Measurements from ENCODE around the gene GRIN2D.

DNA sequence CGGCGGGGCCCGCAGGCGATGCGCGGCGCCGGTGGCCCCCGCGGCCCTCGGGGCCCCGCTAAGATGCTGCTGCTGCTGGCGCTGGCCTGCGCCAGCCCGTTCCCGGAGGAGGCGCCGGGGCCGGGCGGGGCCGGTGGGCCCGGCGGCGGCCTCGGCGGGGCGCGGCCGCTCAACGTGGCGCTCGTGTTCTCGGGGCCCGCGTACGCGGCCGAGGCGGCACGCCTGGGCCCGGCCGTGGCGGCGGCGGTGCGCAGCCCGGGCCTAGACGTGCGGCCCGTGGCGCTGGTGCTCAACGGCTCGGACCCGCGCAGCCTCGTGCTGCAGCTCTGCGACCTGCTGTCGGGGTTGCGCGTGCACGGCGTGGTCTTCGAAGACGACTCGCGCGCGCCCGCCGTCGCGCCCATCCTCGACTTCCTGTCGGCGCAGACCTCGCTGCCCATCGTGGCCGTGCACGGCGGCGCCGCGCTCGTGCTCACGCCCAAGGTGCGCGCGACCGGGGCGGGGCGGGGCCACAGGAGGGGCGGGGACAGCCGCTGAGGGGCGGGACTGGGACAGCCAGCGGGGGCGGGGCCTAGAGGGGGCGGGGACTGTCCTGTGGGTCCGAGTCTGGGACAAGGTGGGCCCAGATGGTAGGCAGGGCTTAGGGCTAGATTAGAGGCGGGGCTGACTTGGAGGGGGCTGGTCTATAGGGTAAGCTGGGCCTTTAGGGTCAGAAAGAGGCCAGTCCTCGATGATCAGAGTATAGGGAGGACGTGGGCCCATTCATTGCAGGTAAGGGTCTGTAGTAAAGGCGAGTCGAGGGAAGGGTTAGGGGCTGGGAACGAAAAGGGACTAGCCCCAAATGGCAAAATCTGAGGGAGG lies 5.1 kb downstream of the GRIN2D start:
- TF ChIP-seq, protein P1, sequence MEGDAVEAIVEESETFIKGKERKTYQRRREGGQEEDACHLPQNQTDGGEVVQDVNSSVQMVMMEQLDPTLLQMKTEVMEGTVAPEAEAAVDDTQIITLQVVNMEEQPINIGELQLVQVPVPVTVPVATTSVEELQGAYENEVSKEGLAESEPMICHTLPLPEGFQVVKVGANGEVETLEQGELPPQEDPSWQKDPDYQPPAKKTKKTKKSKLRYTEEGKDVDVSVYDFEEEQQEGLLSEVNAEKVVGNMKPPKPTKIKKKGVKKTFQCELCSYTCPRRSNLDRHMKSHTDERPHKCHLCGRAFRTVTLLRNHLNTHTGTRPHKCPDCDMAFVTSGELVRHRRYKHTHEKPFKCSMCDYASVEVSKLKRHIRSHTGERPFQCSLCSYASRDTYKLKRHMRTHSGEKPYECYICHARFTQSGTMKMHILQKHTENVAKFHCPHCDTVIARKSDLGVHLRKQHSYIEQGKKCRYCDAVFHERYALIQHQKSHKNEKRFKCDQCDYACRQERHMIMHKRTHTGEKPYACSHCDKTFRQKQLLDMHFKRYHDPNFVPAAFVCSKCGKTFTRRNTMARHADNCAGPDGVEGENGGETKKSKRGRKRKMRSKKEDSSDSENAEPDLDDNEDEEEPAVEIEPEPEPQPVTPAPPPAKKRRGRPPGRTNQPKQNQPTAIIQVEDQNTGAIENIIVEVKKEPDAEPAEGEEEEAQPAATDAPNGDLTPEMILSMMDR (IDR thresholded peaks at IDR 0.05): no peak
- TF ChIP-seq MYBL2 (CRISPR knock-in tag; IDR thresholded peaks at IDR 0.05): peak; percentile 86
- TF ChIP-seq, protein P2, sequence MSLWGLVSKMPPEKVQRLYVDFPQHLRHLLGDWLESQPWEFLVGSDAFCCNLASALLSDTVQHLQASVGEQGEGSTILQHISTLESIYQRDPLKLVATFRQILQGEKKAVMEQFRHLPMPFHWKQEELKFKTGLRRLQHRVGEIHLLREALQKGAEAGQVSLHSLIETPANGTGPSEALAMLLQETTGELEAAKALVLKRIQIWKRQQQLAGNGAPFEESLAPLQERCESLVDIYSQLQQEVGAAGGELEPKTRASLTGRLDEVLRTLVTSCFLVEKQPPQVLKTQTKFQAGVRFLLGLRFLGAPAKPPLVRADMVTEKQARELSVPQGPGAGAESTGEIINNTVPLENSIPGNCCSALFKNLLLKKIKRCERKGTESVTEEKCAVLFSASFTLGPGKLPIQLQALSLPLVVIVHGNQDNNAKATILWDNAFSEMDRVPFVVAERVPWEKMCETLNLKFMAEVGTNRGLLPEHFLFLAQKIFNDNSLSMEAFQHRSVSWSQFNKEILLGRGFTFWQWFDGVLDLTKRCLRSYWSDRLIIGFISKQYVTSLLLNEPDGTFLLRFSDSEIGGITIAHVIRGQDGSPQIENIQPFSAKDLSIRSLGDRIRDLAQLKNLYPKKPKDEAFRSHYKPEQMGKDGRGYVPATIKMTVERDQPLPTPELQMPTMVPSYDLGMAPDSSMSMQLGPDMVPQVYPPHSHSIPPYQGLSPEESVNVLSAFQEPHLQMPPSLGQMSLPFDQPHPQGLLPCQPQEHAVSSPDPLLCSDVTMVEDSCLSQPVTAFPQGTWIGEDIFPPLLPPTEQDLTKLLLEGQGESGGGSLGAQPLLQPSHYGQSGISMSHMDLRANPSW (CRISPR knock-in tag; conservative IDR thresholded peaks at IDR 0.05; ENCODE audit: low read depth): no peak
- no peak for TF ChIP-seq NFATC4 (CRISPR knock-in tag; IDR thresholded peaks at IDR 0.05)
- TF ChIP-seq FOXJ3 (CRISPR knock-in tag; IDR thresholded peaks at IDR 0.05; ENCODE audit: borderline replicate concordance): no peak
- TF ChIP-seq, protein P3, sequence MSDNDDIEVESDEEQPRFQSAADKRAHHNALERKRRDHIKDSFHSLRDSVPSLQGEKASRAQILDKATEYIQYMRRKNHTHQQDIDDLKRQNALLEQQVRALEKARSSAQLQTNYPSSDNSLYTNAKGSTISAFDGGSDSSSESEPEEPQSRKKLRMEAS (CRISPR knock-in tag; IDR thresholded peaks at IDR 0.05): peak; percentile 91; the same call in 1 of the 2 replicates
- TF ChIP-seq, protein P4, sequence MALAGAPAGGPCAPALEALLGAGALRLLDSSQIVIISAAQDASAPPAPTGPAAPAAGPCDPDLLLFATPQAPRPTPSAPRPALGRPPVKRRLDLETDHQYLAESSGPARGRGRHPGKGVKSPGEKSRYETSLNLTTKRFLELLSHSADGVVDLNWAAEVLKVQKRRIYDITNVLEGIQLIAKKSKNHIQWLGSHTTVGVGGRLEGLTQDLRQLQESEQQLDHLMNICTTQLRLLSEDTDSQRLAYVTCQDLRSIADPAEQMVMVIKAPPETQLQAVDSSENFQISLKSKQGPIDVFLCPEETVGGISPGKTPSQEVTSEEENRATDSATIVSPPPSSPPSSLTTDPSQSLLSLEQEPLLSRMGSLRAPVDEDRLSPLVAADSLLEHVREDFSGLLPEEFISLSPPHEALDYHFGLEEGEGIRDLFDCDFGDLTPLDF (CRISPR knock-in tag; IDR thresholded peaks at IDR 0.05): no peak
- TF ChIP-seq SMAD3 (CRISPR knock-in tag; IDR thresholded peaks at IDR 0.05; ENCODE audit: borderline replicate concordance): peak; percentile 76; the same call in 1 of the 2 replicates
- no peak for TF ChIP-seq TP53 (CRISPR knock-in tag; IDR thresholded peaks at IDR 0.05)
- TF ChIP-seq, protein P5, sequence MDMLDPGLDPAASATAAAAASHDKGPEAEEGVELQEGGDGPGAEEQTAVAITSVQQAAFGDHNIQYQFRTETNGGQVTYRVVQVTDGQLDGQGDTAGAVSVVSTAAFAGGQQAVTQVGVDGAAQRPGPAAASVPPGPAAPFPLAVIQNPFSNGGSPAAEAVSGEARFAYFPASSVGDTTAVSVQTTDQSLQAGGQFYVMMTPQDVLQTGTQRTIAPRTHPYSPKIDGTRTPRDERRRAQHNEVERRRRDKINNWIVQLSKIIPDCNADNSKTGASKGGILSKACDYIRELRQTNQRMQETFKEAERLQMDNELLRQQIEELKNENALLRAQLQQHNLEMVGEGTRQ (CRISPR knock-in tag; IDR thresholded peaks at IDR 0.05): no peak
- TF ChIP-seq, protein P6, sequence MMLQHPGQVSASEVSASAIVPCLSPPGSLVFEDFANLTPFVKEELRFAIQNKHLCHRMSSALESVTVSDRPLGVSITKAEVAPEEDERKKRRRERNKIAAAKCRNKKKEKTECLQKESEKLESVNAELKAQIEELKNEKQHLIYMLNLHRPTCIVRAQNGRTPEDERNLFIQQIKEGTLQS (CRISPR knock-in tag; conservative IDR thresholded peaks at IDR 0.05): no peak
